Neural progenitor cell (in vitro differentiated cells): ENCODE results near the gene CLCF1.

ENCODE experiments used
- CTCF ChIP-seq: fragments of 200-600 bp; sonication (generic); IDR thresholded peaks from 2 replicates; pipeline ENCODE4 v1.5.1; 2017; ENCODE audit warnings: antibody characterized with exemption, mild to moderate bottlenecking
- EZH2 ChIP-seq: fragments of 200-600 bp; sonication (generic); IDR thresholded peaks from 2 replicates; pipeline ENCODE4 v1.6.1; 2017; ENCODE audit warnings: antibody characterized with exemption, mild to moderate bottlenecking, moderate library complexity

GRCh38 chr11:67407688-67408163 is 34.3 kb upstream of the CLCF1 start:
- TF ChIP-seq CTCF (no peak), EZH2 (no peak)
